ENCODE results near the gene GPER1.
"Not testable (repeated sequence)": the region's sequence is repeated elsewhere in the genome, so short reads cannot be mapped to it uniquely, and the experiment has no call there.

DNA sequence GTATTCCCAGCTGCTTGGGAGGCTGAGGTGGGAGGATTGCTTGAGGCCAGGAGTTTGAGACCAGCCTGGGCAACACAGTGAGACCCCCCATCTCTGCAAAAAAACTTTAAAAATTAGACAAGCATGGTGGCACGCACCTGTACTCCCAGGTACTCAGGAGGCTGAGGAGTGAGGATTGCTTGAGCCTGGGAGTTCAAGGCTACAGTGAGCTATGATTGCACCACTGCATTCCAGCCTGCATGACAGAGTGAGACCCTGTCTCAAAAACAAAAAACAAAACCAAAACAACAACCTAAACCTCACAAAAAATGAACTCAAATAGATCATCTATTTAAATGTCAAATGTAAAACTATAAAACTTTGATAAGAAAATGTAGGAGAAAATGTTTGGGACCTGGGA is 47.7 kb upstream of the GPER1 start:
- TF ChIP-seq, protein P1, sequence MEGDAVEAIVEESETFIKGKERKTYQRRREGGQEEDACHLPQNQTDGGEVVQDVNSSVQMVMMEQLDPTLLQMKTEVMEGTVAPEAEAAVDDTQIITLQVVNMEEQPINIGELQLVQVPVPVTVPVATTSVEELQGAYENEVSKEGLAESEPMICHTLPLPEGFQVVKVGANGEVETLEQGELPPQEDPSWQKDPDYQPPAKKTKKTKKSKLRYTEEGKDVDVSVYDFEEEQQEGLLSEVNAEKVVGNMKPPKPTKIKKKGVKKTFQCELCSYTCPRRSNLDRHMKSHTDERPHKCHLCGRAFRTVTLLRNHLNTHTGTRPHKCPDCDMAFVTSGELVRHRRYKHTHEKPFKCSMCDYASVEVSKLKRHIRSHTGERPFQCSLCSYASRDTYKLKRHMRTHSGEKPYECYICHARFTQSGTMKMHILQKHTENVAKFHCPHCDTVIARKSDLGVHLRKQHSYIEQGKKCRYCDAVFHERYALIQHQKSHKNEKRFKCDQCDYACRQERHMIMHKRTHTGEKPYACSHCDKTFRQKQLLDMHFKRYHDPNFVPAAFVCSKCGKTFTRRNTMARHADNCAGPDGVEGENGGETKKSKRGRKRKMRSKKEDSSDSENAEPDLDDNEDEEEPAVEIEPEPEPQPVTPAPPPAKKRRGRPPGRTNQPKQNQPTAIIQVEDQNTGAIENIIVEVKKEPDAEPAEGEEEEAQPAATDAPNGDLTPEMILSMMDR (IDR thresholded peaks at IDR 0.05; ENCODE audit: low read length) = not testable (repeated sequence)
- not testable (repeated sequence) for TF ChIP-seq EZH2 (IDR thresholded peaks at IDR 0.05; ENCODE audit: borderline replicate concordance, low read length)
